Peyer's patch (tissue), 4 donors: ENCODE measurements around the gene DDX50.

Experiments
- POLR2A ChIP-seq, 2 donors: fragments of 450-650 bp; IDR thresholded peaks; one replicate each; pipeline ENCODE4 v1.5.1; 2017; ENCODE audit warnings: antibody characterized with exemption in 2 of 2, mild to moderate bottlenecking in 2 of 2, moderate library complexity in 2 of 2
- TF ChIP-seq, protein P1 (sequence below), 6 experiments: fragments of 450-650 bp in 4 of 6; fragments of 200-600 bp in 2 of 6; sonication (generic) in 1 of 6; IDR thresholded peaks; one replicate each; pipeline ENCODE4 v1.5.1; 2017 to 2019; ENCODE audit warnings: antibody characterized with exemption in 6 of 6, mild to moderate bottlenecking in 3 of 6, moderate library complexity in 1 of 6

DNA sequence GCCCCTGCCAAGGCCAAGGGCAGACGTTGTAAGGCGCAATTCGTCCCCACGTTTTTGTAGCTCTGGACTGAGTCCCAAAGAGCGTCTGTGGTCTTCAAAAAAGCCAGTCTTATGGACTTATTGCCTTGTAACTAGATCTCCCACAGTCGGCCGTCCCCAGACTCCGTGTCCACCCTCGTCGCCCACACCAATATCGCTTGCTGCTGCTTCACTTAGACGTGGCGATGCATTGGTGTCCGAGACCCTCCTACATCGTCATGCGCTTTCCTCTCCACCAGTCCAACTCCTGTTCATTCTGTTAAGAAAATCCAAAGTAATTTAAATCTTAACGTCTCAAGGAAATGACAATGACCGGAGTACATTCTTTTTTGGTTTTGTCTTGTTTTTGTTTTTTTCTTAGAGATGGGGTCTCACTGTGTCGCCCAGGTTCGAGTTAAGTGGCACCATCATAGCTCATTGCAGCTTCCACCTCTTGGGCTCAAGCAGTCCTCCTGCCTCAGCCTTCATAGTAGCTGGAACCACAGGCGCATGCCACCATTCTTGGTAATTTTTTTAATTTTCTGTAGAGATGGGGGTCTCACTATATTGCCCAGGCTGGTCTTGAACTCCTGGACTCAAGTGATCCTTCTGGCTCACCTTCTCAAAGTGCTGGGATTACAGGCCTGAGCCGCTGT lies 88.3 kb downstream of the DDX50 start:
- TF ChIP-seq, protein P1, sequence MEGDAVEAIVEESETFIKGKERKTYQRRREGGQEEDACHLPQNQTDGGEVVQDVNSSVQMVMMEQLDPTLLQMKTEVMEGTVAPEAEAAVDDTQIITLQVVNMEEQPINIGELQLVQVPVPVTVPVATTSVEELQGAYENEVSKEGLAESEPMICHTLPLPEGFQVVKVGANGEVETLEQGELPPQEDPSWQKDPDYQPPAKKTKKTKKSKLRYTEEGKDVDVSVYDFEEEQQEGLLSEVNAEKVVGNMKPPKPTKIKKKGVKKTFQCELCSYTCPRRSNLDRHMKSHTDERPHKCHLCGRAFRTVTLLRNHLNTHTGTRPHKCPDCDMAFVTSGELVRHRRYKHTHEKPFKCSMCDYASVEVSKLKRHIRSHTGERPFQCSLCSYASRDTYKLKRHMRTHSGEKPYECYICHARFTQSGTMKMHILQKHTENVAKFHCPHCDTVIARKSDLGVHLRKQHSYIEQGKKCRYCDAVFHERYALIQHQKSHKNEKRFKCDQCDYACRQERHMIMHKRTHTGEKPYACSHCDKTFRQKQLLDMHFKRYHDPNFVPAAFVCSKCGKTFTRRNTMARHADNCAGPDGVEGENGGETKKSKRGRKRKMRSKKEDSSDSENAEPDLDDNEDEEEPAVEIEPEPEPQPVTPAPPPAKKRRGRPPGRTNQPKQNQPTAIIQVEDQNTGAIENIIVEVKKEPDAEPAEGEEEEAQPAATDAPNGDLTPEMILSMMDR (IDR thresholded peaks at IDR 0.05) = no peak
- TF ChIP-seq POLR2A (IDR thresholded peaks at IDR 0.05) = no peak
